PC-9 (cell line): Measurements from ENCODE around the gene MT1F. TPM values are rescaled to one million over a fixed set of nuclear protein-coding genes. Genes with fewer than 3 reads are reported as not detected.

Source experiments
- BruUV-seq: library from RNA; stranded (reverse); fragments of 400-500 nt; replicated peaks from 2 replicates; lab custom pipeline; 2021; lab: Mats Ljungman, UMichigan
- CTCF ChIA-PET: fragments of 300-600 bp; sonication (Branson Sonifier 250); formaldehyde crosslinking; loops from one replicate; lab custom pipeline; 2022; ENCODE audit warnings: antibody characterized with exemption; lab: Charles Lee
- POLR2A ChIA-PET: fragments of 300-600 bp; sonication (Branson Sonifier 250); formaldehyde crosslinking; loops from one replicate; lab custom pipeline; 2022; ENCODE audit warnings: antibody characterized with exemption; ENCODE audit not compliant: unreplicated experiment; lab: Charles Lee
- DNase-seq, 2 experiments: peaks; one replicate each; pipeline versions ENCODE4 v3.0.0 to v3.0.0-alpha.2; 2015 to 2022; ENCODE audit warnings: mixed read lengths in 1 of 2
- H2AFZ ChIP-seq: fragments of 200-600 bp; sonication (generic); 2 replicates; pipeline ENCODE4 v1.8.1; 2017; ENCODE audit warnings: antibody characterized with exemption
- H3F3A ChIP-seq: fragments of 200-600 bp; sonication (generic); 2 replicates; pipeline ENCODE4 v1.8.1; 2017; ENCODE audit warnings: antibody characterized with exemption, mild to moderate bottlenecking, low read depth; ENCODE audit not compliant: insufficient read depth
- H3K27ac ChIP-seq: fragments of 200-600 bp; sonication (generic); 2 replicates; pipeline ENCODE4 v1.6.1; 2016; ENCODE audit warnings: mixed run types
- H3K27me3 ChIP-seq: fragments of 200-600 bp; sonication (generic); 2 replicates; pipeline ENCODE4 v1.6.1; 2016; ENCODE audit warnings: low read depth, mixed run types; ENCODE audit not compliant: insufficient read depth
- H3K36me3 ChIP-seq: fragments of 200-600 bp; sonication (generic); 2 replicates; pipeline ENCODE4 v1.6.1; 2016; ENCODE audit warnings: low read depth, mixed run types
- H3K4me1 ChIP-seq: fragments of 200-600 bp; sonication (generic); replicated peaks from 2 replicates; pipeline ENCODE4 v1.6.1; 2016; ENCODE audit warnings: mixed run types; ENCODE audit not compliant: insufficient read depth
- H3K4me2 ChIP-seq: fragments of 200-600 bp; sonication (generic); 2 replicates; pipeline ENCODE4 v1.6.1; 2017; ENCODE audit warnings: mixed run types
- H3K4me3 ChIP-seq: fragments of 200-600 bp; sonication (generic); 2 replicates; pipeline ENCODE4 v1.6.1; 2016; ENCODE audit warnings: mixed run types
- H3K79me2 ChIP-seq: fragments of 200-600 bp; sonication (generic); 2 replicates; pipeline ENCODE4 v1.6.1; 2017; ENCODE audit warnings: low read depth, mixed run types
- H3K9me2 ChIP-seq: fragments of 200-600 bp; sonication (generic); 2 replicates; pipeline ENCODE4 v1.8.1; 2017; ENCODE audit warnings: mild to moderate bottlenecking; ENCODE audit not compliant: insufficient read depth
- H3K9me3 ChIP-seq: fragments of 200-600 bp; sonication (generic); 2 replicates; pipeline ENCODE4 v1.8.1; 2016; ENCODE audit warnings: low read depth; ENCODE audit not compliant: insufficient read depth
- H4K20me1 ChIP-seq: fragments of 200-600 bp; sonication (generic); 2 replicates; pipeline ENCODE4 v1.8.1; 2017; ENCODE audit not compliant: insufficient read depth
- EZH2 ChIP-seq: fragments of 200-600 bp; sonication (generic); IDR thresholded peaks from 2 replicates; pipeline ENCODE4 v1.8.0; 2017; ENCODE audit warnings: antibody characterized with exemption, low read depth
- intact Hi-C: fragments of 100-400 bp; cut with micrococcal nuclease; formaldehyde crosslinking; loops from one replicate; pipeline ENCODE4 v1.10.0; 2022; ENCODE audit not compliant: unreplicated experiment
- total RNA-seq: library from RNA; stranded (reverse); gene quantifications from 2 replicates; pipeline ENCODE4 v1.2.3, GENCODE V29; 2021
- TF ChIP-seq, protein P1 (sequence below): fragments of 200-600 bp; sonication (generic); conservative IDR thresholded peaks from 2 replicates; pipeline ENCODE4 v1.6.1; 2017; ENCODE audit warnings: mixed run types, antibody characterized with exemption, mild to moderate bottlenecking, moderate library complexity

MT1F gene
- total RNA-seq, 1 experiment from 2014 or later = 4.0 TPM

DNA sequence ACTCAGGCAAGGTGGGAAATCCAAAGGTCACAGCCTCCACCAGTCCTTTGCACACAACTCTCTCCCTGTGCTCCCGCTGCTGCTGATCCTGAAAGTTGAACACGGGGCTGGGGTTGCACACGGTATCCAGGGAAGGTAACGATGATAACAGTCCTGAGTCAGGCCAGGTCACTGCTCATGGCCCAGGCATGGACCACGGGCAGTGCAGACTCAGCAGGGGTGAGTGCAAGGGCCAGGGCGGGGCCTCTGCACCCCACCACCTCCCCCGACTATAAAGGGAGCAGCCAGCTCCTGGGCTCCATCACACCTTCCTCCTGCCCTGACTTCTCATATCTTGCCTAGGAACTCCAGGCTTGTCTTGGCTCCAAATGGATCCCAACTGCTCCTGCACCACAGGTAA is 6.2 kb upstream of the MT1F start, which contains the start of gene MT1B:
Gene MT1B (plus strand): TSS at position 301 of the 400 bp plus-strand sequence. CDS start 68 bp downstream, at position 369.
- ChIA-PET CTCF (no interaction called here), POLR2A (no interaction called here)
- Histone ChIP-seq H3K79me2 (no peaks in the 10 kb centered on the region), H3K4me2 (no peak within 1 kb of the TSS), H3K4me1 (peaks cover 30% of the 10 kb centered on the region), H3K9me2 (no peaks in the 10 kb centered on the region), H3K4me3 (no peak within 1 kb of the TSS), H3K9me3 (no peaks in the 10 kb centered on the region), H3K36me3 (no peaks in the 10 kb centered on the region), H2AFZ (no peak within 1 kb of the TSS), H3K27ac (no peak within 1 kb of the TSS), H4K20me1 (peaks cover 5% of the 10 kb centered on the region; the same call in 1 of the 2 replicates), H3F3A (peaks cover 36% of the 10 kb centered on the region; the same call in 1 of the 2 replicates), H3K27me3 (0 out of 2 replicates have a peak, but pooled peaks cover 3% of the 10 kb centered on the region)
- no TSS peak for BruUV-seq
- TF ChIP-seq EZH2 = no peak
- TF ChIP-seq, protein P1, sequence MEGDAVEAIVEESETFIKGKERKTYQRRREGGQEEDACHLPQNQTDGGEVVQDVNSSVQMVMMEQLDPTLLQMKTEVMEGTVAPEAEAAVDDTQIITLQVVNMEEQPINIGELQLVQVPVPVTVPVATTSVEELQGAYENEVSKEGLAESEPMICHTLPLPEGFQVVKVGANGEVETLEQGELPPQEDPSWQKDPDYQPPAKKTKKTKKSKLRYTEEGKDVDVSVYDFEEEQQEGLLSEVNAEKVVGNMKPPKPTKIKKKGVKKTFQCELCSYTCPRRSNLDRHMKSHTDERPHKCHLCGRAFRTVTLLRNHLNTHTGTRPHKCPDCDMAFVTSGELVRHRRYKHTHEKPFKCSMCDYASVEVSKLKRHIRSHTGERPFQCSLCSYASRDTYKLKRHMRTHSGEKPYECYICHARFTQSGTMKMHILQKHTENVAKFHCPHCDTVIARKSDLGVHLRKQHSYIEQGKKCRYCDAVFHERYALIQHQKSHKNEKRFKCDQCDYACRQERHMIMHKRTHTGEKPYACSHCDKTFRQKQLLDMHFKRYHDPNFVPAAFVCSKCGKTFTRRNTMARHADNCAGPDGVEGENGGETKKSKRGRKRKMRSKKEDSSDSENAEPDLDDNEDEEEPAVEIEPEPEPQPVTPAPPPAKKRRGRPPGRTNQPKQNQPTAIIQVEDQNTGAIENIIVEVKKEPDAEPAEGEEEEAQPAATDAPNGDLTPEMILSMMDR = no peak
- DNase-seq = no peak
- intact Hi-C loops = no loop called here

DNA sequence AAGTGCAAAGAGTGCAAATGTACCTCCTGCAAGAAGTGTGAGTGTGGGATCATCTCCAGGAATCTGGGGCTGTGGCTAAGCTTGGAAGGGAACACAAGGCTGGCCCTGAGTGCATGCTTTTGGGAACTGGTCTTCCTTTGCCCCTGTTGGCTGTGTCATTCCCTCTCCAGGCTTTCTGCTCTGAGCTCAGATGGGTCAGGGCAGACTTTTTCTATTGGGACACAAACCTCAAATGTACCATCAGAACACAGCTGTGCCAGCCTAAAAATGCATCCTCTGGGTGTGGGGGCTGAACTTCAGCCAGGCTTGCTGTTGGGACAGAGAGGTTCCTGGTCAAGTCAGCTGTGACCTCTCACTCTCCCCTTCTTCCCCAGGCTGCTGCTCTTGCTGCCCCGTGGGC is 5.2 kb upstream of the MT1F start:
- no peak overlapping the region for H2AFZ ChIP-seq
- no peaks in the 10 kb centered on the region for H3K79me2 ChIP-seq
- H3K4me2 ChIP-seq = no peak overlapping the region
- no peak overlapping the region for H3K4me3 ChIP-seq
- TF ChIP-seq, protein P1 = no peak
- TF ChIP-seq EZH2 = no peak
- peaks cover 5% of the 10 kb centered on the region; the same call in 1 of the 2 replicates for H4K20me1 ChIP-seq
- intact Hi-C loops = no loop called here
- H3K27ac ChIP-seq = no peak overlapping the region
- H3K27me3 ChIP-seq = 0 out of 2 replicates have a peak, but pooled peaks cover 3% of the 10 kb centered on the region
- no peak for DNase-seq
- peaks cover 30% of the 10 kb centered on the region for H3K4me1 ChIP-seq
- peaks cover 36% of the 10 kb centered on the region; the same call in 1 of the 2 replicates for H3F3A ChIP-seq
- no peaks in the 10 kb centered on the region for H3K9me3 ChIP-seq
- no peaks in the 10 kb centered on the region for H3K9me2 ChIP-seq
- POLR2A ChIA-PET = no interaction called here
- no peaks in the 10 kb centered on the region for H3K36me3 ChIP-seq
- BruUV-seq = no TSS peak
- CTCF ChIA-PET = no interaction called here

DNA sequence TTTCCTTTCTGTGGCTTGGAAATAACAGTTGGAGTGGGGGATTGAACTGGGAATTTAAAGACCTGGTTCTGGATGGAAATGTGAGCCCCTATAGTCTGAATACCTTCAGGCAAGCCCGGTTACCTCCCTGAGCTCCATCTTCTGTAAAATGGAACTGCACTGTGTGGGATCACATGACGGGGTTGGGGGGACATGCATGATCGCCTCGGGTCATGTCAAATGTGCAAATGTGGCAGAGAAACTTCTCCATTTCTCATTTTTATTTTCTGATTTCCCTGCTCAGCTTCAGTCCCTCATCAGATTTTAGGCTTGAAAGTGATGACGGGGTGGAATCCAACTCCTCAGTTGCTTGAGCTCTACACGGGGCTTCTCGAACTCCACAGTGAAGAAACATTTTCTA is 4.5 kb upstream of the MT1F start:
- Histone ChIP-seq H3F3A (peaks cover 36% of the 10 kb centered on the region; the same call in 1 of the 2 replicates), H3K4me3 (no peak overlapping the region), H3K27ac (no peak overlapping the region), H3K79me2 (no peaks in the 10 kb centered on the region), H4K20me1 (peaks cover 5% of the 10 kb centered on the region; the same call in 1 of the 2 replicates), H3K9me2 (no peaks in the 10 kb centered on the region), H3K36me3 (no peaks in the 10 kb centered on the region), H2AFZ (no peak overlapping the region), H3K4me1 (peaks cover 34% of the 10 kb centered on the region), H3K4me2 (no peak overlapping the region), H3K27me3 (peaks cover 8% of the 10 kb centered on the region; the same call in 1 of the 2 replicates), H3K9me3 (no peaks in the 10 kb centered on the region)
- CTCF ChIA-PET = no interaction called here
- no peak for DNase-seq
- TF ChIP-seq, protein P1 = no peak
- no peak for TF ChIP-seq EZH2
- no TSS peak for BruUV-seq
- POLR2A ChIA-PET = interaction anchor here (0.6 to 0.7 kb wide), 2 partner anchors 49 to 1007 kb away, joined by 3 to 11 read pairs; no protein-coding TSS in a partner anchor
- intact Hi-C loops = no loop called here
